Loucy (cell line): Measurements from ENCODE around the gene STPG1.

Experiments
- CTCF ChIP-seq: fragments of 200-600 bp; sonication (generic); conservative IDR thresholded peaks from 2 replicates; pipeline ENCODE4 v1.5.1; 2014; ENCODE audit warnings: mild to moderate bottlenecking, antibody characterized with exemption, low read length
- EZH2phosphoT487 ChIP-seq: fragments of 200-600 bp; IDR thresholded peaks from 2 replicates; pipeline ENCODE4 v1.6.1; 2018; ENCODE audit warnings: antibody characterized with exemption, mild to moderate bottlenecking, moderate library complexity, borderline replicate concordance

GRCh38 chr1:24385160-24385940, 28.2 kb downstream of the STPG1 start:
- TF ChIP-seq CTCF (peak; percentile 100), EZH2phosphoT487 (no peak)
